Breast epithelium (tissue), 4 donors: ENCODE data around the gene CD151. TPM values are rescaled to one million over a fixed set of nuclear protein-coding genes. Genes with fewer than 3 reads are reported as not detected.

Source experiments
- DNase-seq, 2 donors: peaks; one replicate each; pipeline ENCODE4 v3.0.0-alpha.2; 2019; ENCODE audit warnings: low spot score in 2 of 2
- H3K27ac ChIP-seq, 2 donors: fragments of 200-600 bp; sonication (generic) in 1 of 2; one replicate each; pipeline ENCODE4 v1.5.1; 2016 to 2019; ENCODE audit warnings: mild to moderate bottlenecking in 1 of 2
- H3K27me3 ChIP-seq, 2 donors: fragments of 200-600 bp; sonication (generic) in 1 of 2; one replicate each; pipeline versions ENCODE4 v1.5.1 to v1.6.0; 2017 to 2019; ENCODE audit warnings: control low read depth in 1 of 2, mild to moderate bottlenecking in 1 of 2
- H3K36me3 ChIP-seq: fragments of 200-600 bp; one replicate; pipeline ENCODE4 v1.5.1; 2019
- H3K4me1 ChIP-seq, 2 donors: fragments of 200-600 bp; sonication (generic); one replicate each; pipeline ENCODE4 v1.5.1; 2016 to 2019; ENCODE audit warnings: control low read depth in 1 of 2
- H3K4me3 ChIP-seq, 3 donors: fragments of 200-600 bp; sonication (generic); 1 replicate in 2 of 3; 2 replicates in 1 of 3; pipeline ENCODE4 v1.5.1; 2016 to 2019; ENCODE audit warnings: mild to moderate bottlenecking in 3 of 3, moderate library complexity in 2 of 3
- H3K9me3 ChIP-seq, 2 donors: fragments of 200-600 bp; sonication (generic) in 1 of 2; one replicate each; pipeline ENCODE4 v1.5.1; 2016 to 2019; ENCODE audit warnings: control low read depth in 1 of 2
- POLR2A ChIP-seq: fragments of 450-650 bp; IDR thresholded peaks from one replicate; pipeline ENCODE4 v1.6.1; 2016; ENCODE audit warnings: antibody characterized with exemption, mild to moderate bottlenecking, moderate library complexity
- POLR2AphosphoS5 ChIP-seq, 3 donors: sonication (generic); formaldehyde crosslinking; IDR thresholded peaks; one replicate each; pipeline ENCODE4 v1.6.1; 2017; ENCODE audit warnings: antibody characterized with exemption in 3 of 3
- intact Hi-C: fragments of 100-400 bp; cut with DNase I; formaldehyde crosslinking; loops from one replicate; pipeline ENCODE4 v1.15.1; 2023; ENCODE audit warnings: low total_unique reads
- total RNA-seq, 3 donors: library from RNA; depleted of rRNA; stranded (reverse); fragments of >200 nt; gene quantifications; one replicate each; pipeline ENCODE4 v1.1.0, GENCODE V29; 2016
- TF ChIP-seq, protein P1 (sequence below), 3 donors: fragments of 450-650 bp; IDR thresholded peaks; one replicate each; pipeline ENCODE4 v1.5.1; 2016 to 2017; ENCODE audit warnings: antibody characterized with exemption in 3 of 3, mild to moderate bottlenecking in 3 of 3, moderate library complexity in 3 of 3

The CD151 gene
- total RNA-seq, 3 donors from 2014 or later = 209 to 847 (median 343) TPM

GRCh38 chr11:828506-829175, 4.1 kb upstream of the CD151 start:
- Histone ChIP-seq H3K9me3 (no peaks in the 10 kb centered on the region), H3K36me3 (peaks cover 8% of the 10 kb centered on the region), H3K27me3 (no peaks in the 10 kb centered on the region), H3K4me3 (peak overlapping the region; percentile 36 to 79 (median 45)), H3K27ac (peak overlapping the region; percentile 79 to 94), H3K4me1 (peaks cover 37 to 55% of the 10 kb centered on the region in 2 donors)
- intact Hi-C loops = no loop called here
- TF ChIP-seq, protein P1, sequence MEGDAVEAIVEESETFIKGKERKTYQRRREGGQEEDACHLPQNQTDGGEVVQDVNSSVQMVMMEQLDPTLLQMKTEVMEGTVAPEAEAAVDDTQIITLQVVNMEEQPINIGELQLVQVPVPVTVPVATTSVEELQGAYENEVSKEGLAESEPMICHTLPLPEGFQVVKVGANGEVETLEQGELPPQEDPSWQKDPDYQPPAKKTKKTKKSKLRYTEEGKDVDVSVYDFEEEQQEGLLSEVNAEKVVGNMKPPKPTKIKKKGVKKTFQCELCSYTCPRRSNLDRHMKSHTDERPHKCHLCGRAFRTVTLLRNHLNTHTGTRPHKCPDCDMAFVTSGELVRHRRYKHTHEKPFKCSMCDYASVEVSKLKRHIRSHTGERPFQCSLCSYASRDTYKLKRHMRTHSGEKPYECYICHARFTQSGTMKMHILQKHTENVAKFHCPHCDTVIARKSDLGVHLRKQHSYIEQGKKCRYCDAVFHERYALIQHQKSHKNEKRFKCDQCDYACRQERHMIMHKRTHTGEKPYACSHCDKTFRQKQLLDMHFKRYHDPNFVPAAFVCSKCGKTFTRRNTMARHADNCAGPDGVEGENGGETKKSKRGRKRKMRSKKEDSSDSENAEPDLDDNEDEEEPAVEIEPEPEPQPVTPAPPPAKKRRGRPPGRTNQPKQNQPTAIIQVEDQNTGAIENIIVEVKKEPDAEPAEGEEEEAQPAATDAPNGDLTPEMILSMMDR (IDR thresholded peaks at IDR 0.05) = no peak
- TF ChIP-seq POLR2AphosphoS5 (IDR thresholded peaks at IDR 0.05) = no peak
- no peak for TF ChIP-seq POLR2A
- no peak for DNase-seq

DNA sequence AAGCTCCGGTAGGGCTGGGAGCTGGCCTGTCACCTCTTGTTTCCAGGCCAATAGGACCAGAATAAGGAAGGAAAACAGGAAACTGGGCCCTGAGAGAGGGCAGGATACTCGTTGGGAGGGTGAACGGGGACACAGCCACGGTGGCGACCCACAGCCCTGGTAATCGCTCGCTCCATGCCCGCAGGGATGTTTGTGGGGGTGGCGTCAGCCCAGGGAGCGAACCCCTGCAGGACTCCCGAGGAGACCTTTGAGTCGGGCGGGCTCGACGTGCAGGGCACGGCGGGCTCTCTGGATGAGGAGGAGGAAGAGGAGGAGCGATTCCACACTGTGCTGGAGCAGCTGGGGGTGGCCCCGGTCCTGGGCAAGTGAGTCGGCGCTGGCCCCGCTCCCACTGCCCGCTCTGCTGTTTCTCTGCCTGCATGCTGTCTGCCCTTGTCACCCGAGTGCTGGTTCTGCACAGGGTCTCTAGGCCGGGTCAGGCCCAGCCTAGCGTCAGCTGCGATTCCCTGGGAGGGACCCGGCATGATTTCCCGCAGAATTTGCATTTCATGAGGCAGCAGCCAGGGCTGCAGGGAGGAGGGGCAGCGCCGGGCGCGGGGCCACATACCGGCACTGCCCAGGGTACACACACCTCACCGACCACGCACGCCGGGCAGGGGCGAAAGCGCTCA, 3.4 kb upstream of the CD151 start:
- peaks cover 1% of the 10 kb centered on the region for H3K36me3 ChIP-seq
- intact Hi-C loops = no loop called here
- H3K4me3 ChIP-seq = peak overlapping the region; percentile 36 to 79 (median 45)
- peak in 1 of 3 donors; percentile 37 for TF ChIP-seq POLR2AphosphoS5 (IDR thresholded peaks at IDR 0.05)
- TF ChIP-seq, protein P1 (IDR thresholded peaks at IDR 0.05) = no peak
- no peaks in the 10 kb centered on the region for H3K9me3 ChIP-seq
- H3K4me1 ChIP-seq = peaks cover 37 to 58% of the 10 kb centered on the region in 2 donors
- DNase-seq = no peak
- H3K27ac ChIP-seq = peak overlapping the region; percentile 65 to 94
- no peaks in the 10 kb centered on the region for H3K27me3 ChIP-seq

GRCh38 chr11:829847-830294, 2.9 kb upstream of the CD151 start:
- TF ChIP-seq, protein P1 (IDR thresholded peaks at IDR 0.05) = no peak
- no peak for TF ChIP-seq POLR2AphosphoS5 (IDR thresholded peaks at IDR 0.05)
- no peak for TF ChIP-seq POLR2A
- intact Hi-C loops = no loop called here
- peaks cover 37 to 53% of the 10 kb centered on the region in 2 donors for H3K4me1 ChIP-seq
- DNase-seq = no peak
- H3K27me3 ChIP-seq = no peaks in the 10 kb centered on the region
- peak overlapping the region; percentile 36 to 79 (median 45) for H3K4me3 ChIP-seq
- H3K36me3 ChIP-seq = no peaks in the 10 kb centered on the region
- H3K9me3 ChIP-seq = no peaks in the 10 kb centered on the region
- peak overlapping the region in 1 of 2 donors; percentile 94 for H3K27ac ChIP-seq

- Histone ChIP-seq H3K27ac (peak overlapping the region in 1 of 2 donors; percentile 94), H3K4me1 (peaks cover 37 to 48% of the 10 kb centered on the region in 2 donors), H3K36me3 (no peaks in the 10 kb centered on the region), H3K27me3 (no peaks in the 10 kb centered on the region), H3K4me3 (peak overlapping the region; percentile 36 to 79 (median 45)), H3K9me3 (no peaks in the 10 kb centered on the region)
- intact Hi-C loops = no loop called here
- DNase-seq = peak; percentile 74 to 75
- TF ChIP-seq POLR2A = no peak
- TF ChIP-seq POLR2AphosphoS5 (IDR thresholded peaks at IDR 0.05) = no peak
- TF ChIP-seq, protein P1 (IDR thresholded peaks at IDR 0.05) = no peak
Observed at GRCh38 chr11:830295-831117, 2.2 kb upstream of the CD151 start.
